CD14-positive monocyte (primary cell): ENCODE results near the gene COL20A1. TPM values are rescaled to one million over a fixed set of nuclear protein-coding genes. Genes with fewer than 3 reads are reported as not detected.

Experiments
- DNase-seq, 3 donors: peaks; one replicate each; pipeline ENCODE4 v3.0.0-alpha.2; 2011 to 2022
- H2AFZ ChIP-seq: 2 replicates; pipeline ENCODE4 v1.6.0; 2012; ENCODE audit warnings: mild to moderate bottlenecking, low read depth, low read length, inconsistent platforms; ENCODE audit not compliant: insufficient read depth, poor library complexity, severe bottlenecking
- H3K27ac ChIP-seq, 2 donors: 1 replicate in 1 of 2; 2 replicates in 1 of 2; pipeline ENCODE4 v1.5.1; 2012 to 2013; ENCODE audit warnings: low read length in 2 of 2, control low read depth in 1 of 2, inconsistent platforms in 1 of 2, low read depth in 1 of 2, mild to moderate bottlenecking in 1 of 2
- H3K27me3 ChIP-seq, 2 donors: one replicate each; pipeline versions ENCODE4 v1.6.0 to v1.6.1; 2011 to 2013; ENCODE audit warnings: low read length in 2 of 2; ENCODE audit not compliant: control insufficient read depth in 2 of 2, insufficient read depth in 2 of 2
- H3K36me3 ChIP-seq, 2 donors: replicated peaks in 1 of 2; 1 replicate in 1 of 2; 2 replicates in 1 of 2; pipeline versions ENCODE4 v1.5.1 to v1.6.1; 2012 to 2013; ENCODE audit warnings: low read length in 2 of 2, control low read depth in 1 of 2, inconsistent platforms in 1 of 2, mild to moderate bottlenecking in 1 of 2; ENCODE audit not compliant: insufficient read depth in 2 of 2, control insufficient read depth in 1 of 2
- H3K4me1 ChIP-seq, 2 donors: 1 replicate in 1 of 2; 2 replicates in 1 of 2; pipeline versions ENCODE4 v1.5.1 to v1.6.1; 2012 to 2013; ENCODE audit warnings: low read length in 2 of 2, control low read depth in 1 of 2, inconsistent platforms in 1 of 2, mild to moderate bottlenecking in 1 of 2, moderate library complexity in 1 of 2; ENCODE audit not compliant: insufficient read depth in 2 of 2, control insufficient read depth in 1 of 2
- H3K4me2 ChIP-seq: replicated peaks from 2 replicates; pipeline ENCODE3; 2012; ENCODE audit warnings: low read length, moderate library complexity, mild to moderate bottlenecking; ENCODE audit not compliant: poor library complexity, severe bottlenecking; ENCODE audit errors: extremely low read depth
- H3K4me3 ChIP-seq, 3 experiments: fragments of 200-600 bp in 1 of 3; sonication (generic) in 1 of 3; replicated peaks in 1 of 3; 1 replicate in 2 of 3; 2 replicates in 1 of 3; pipeline ENCODE4 v1.5.1; 2011 to 2013; ENCODE audit warnings: low read length in 3 of 3, mild to moderate bottlenecking in 3 of 3, control low read depth in 2 of 3, low read depth in 2 of 3, inconsistent platforms in 1 of 3, moderate library complexity in 1 of 3
- H3K79me2 ChIP-seq: 2 replicates; pipeline ENCODE4 v1.6.0; 2012; ENCODE audit warnings: mild to moderate bottlenecking, control low read depth, inconsistent platforms, low read length, moderate library complexity; ENCODE audit not compliant: insufficient read depth
- H3K9ac ChIP-seq: 2 replicates; pipeline ENCODE4 v1.6.0; 2017; ENCODE audit warnings: low read length, mild to moderate bottlenecking; ENCODE audit not compliant: insufficient read depth, poor library complexity, severe bottlenecking
- H3K9me3 ChIP-seq, 2 donors: replicated peaks in 1 of 2; 1 replicate in 1 of 2; 2 replicates in 1 of 2; pipeline versions ENCODE4 v1.5.1 to v1.6.1; 2012 to 2013; ENCODE audit warnings: low read length in 2 of 2, control low read depth in 1 of 2; ENCODE audit not compliant: control insufficient read depth in 1 of 2, insufficient read depth in 1 of 2
- H4K20me1 ChIP-seq: 2 replicates; pipeline ENCODE4 v1.6.0; 2012; ENCODE audit warnings: mild to moderate bottlenecking, low read length, control low read depth, moderate library complexity; ENCODE audit not compliant: insufficient read depth
- H3K27ac Mint-ChIP-seq, 7 donors: one replicate each; pipeline ENCODE4 v1.8.0; 2020; ENCODE audit warnings: mild to moderate bottlenecking in 7 of 7, mixed read lengths in 7 of 7, moderate library complexity in 6 of 7, inconsistent platforms in 2 of 7
- H3K27me3 Mint-ChIP-seq, 3 donors: one replicate each; pipeline ENCODE4 v1.8.0; 2021 to 2022; ENCODE audit warnings: low read depth in 3 of 3, mild to moderate bottlenecking in 3 of 3, mixed read lengths in 3 of 3, moderate library complexity in 3 of 3, inconsistent platforms in 1 of 3
- H3K36me3 Mint-ChIP-seq, 2 donors: one replicate each; pipeline ENCODE4 v1.8.0; 2020; ENCODE audit warnings: mixed read lengths in 2 of 2, inconsistent platforms in 1 of 2, mild to moderate bottlenecking in 1 of 2
- H3K4me1 Mint-ChIP-seq: one replicate; pipeline ENCODE4 v1.8.0; 2020; ENCODE audit warnings: mild to moderate bottlenecking, mixed read lengths
- H3K4me3 Mint-ChIP-seq, 2 donors: one replicate each; pipeline ENCODE4 v1.8.0; 2020; ENCODE audit warnings: mild to moderate bottlenecking in 2 of 2, mixed read lengths in 2 of 2, moderate library complexity in 1 of 2
- H3K9me3 Mint-ChIP-seq, 7 donors: one replicate each; pipeline ENCODE4 v1.8.0; 2020 to 2022; ENCODE audit warnings: mixed read lengths in 7 of 7, mild to moderate bottlenecking in 6 of 7, moderate library complexity in 6 of 7, inconsistent platforms in 2 of 7
- WGBS: methylation state at CpG from one replicate; pipeline ENCODE4 v1.1.5; 2013; ENCODE audit warnings: missing lambda C conversion rate; ENCODE audit not compliant: insufficient coverage; 5-methylcytosine and 5-hydroxymethylcytosine counted together
- intact Hi-C, 2 donors: fragments of 100-400 bp; cut with micrococcal nuclease; formaldehyde crosslinking; loops; one replicate each; pipeline versions ENCODE4 v1.15.0 to v1.15.1; 2023
- polyA plus RNA-seq, 3 donors: library from polyadenylated mRNA; depleted of rRNA in 1 of 3; unstranded in 2 of 3; stranded (reverse) in 1 of 3; fragments of 300-500 nt in 2 of 3; fragments of >200 nt in 1 of 3; fragmentation: Illumina TruSeq in 2 of 3; gene quantifications; 1 replicate in 2 of 3; 2 replicates in 1 of 3; pipeline ENCODE4 v1.2.3, GENCODE V29; 2012 to 2021
- TF ChIP-seq, protein P1 (sequence below): fragments of 200-600 bp; IDR thresholded peaks from one replicate; pipeline ENCODE4 v1.8.0; 2022; ENCODE audit warnings: antibody characterized with exemption, mild to moderate bottlenecking

COL20A1 gene
- polyA plus RNA-seq, 3 donors, result not detected

GRCh38 chr20:63310265-63310991, 17.4 kb downstream of the COL20A1 start:
- Histone ChIP-seq H3K9ac (no peak overlapping the region), H2AFZ (no peak overlapping the region), H3K9me3 (no peaks in the 10 kb centered on the region), H3K4me1 (no peaks in the 10 kb centered on the region), H3K4me2 (no peak overlapping the region), H3K79me2 (no peaks in the 10 kb centered on the region), H4K20me1 (no peaks in the 10 kb centered on the region), H3K27ac (no peak overlapping the region), H3K27me3 (no peaks in the 10 kb centered on the region), H3K4me3 (no peak overlapping the region), H3K36me3 (no peaks in the 10 kb centered on the region)
- H3K4me1 Mint-ChIP-seq, result no peaks in the 10 kb centered on the region
- WGBS, result 86% methylated on average over 15 of the region's 20 CpGs
- H3K4me3 Mint-ChIP-seq, result no peak overlapping the region
- intact Hi-C loops, result loop anchor here in 1 of 2 donors (2.0 kb wide), 1 partner anchor 70 kb away; no protein-coding TSS in a partner anchor
- peaks cover 0 to 2% (median 2%) of the 10 kb centered on the region in 3 donors for H3K27me3 Mint-ChIP-seq
- peaks cover 0 to 1% (median 0%) of the 10 kb centered on the region in 7 donors for H3K9me3 Mint-ChIP-seq
- no peak overlapping the region for H3K27ac Mint-ChIP-seq
- DNase-seq, result no peak
- H3K36me3 Mint-ChIP-seq, result no peaks in the 10 kb centered on the region
- TF ChIP-seq, protein P1, sequence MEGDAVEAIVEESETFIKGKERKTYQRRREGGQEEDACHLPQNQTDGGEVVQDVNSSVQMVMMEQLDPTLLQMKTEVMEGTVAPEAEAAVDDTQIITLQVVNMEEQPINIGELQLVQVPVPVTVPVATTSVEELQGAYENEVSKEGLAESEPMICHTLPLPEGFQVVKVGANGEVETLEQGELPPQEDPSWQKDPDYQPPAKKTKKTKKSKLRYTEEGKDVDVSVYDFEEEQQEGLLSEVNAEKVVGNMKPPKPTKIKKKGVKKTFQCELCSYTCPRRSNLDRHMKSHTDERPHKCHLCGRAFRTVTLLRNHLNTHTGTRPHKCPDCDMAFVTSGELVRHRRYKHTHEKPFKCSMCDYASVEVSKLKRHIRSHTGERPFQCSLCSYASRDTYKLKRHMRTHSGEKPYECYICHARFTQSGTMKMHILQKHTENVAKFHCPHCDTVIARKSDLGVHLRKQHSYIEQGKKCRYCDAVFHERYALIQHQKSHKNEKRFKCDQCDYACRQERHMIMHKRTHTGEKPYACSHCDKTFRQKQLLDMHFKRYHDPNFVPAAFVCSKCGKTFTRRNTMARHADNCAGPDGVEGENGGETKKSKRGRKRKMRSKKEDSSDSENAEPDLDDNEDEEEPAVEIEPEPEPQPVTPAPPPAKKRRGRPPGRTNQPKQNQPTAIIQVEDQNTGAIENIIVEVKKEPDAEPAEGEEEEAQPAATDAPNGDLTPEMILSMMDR, result no peak

GRCh38 chr20:63311186-63311832, 18.3 kb downstream of the COL20A1 start:
- Histone ChIP-seq H3K9me3 (no peaks in the 10 kb centered on the region), H3K79me2 (no peaks in the 10 kb centered on the region), H2AFZ (no peak overlapping the region), H4K20me1 (no peaks in the 10 kb centered on the region), H3K4me2 (no peak overlapping the region), H3K36me3 (no peaks in the 10 kb centered on the region), H3K9ac (no peak overlapping the region), H3K27me3 (no peaks in the 10 kb centered on the region), H3K4me1 (no peaks in the 10 kb centered on the region), H3K27ac (no peak overlapping the region), H3K4me3 (no peak overlapping the region)
- Mint-ChIP-seq H3K9me3 (no peaks in the 10 kb centered on the region), H3K36me3 (no peaks in the 10 kb centered on the region), H3K27me3 (peaks cover 0 to 2% (median 2%) of the 10 kb centered on the region in 3 donors), H3K27ac (no peak overlapping the region), H3K4me3 (no peak overlapping the region), H3K4me1 (no peaks in the 10 kb centered on the region)
- DNase-seq, result no peak
- WGBS, result 90% methylated on average over 27 of the region's 29 CpGs
- intact Hi-C loops, result loop anchor here in 1 of 2 donors (2.0 kb wide), 1 partner anchor 69 kb away; no protein-coding TSS in a partner anchor
- TF ChIP-seq, protein P1, result no peak
